HG03342 (cell line): ENCODE results near the gene UQCRFS1.

Experiments
- ATAC-seq: cut with Tn5 transposase; IDR thresholded peaks from one replicate; pipeline ENCODE4 v1.9.1; 2021; ENCODE audit warnings: mild to moderate bottlenecking, moderate library complexity; ENCODE audit not compliant: unreplicated experiment

Gene UQCRFS1

GRCh38 chr19:29170554-29170953 is 42.4 kb downstream of the UQCRFS1 start:
- no peak for ATAC-seq

DNA sequence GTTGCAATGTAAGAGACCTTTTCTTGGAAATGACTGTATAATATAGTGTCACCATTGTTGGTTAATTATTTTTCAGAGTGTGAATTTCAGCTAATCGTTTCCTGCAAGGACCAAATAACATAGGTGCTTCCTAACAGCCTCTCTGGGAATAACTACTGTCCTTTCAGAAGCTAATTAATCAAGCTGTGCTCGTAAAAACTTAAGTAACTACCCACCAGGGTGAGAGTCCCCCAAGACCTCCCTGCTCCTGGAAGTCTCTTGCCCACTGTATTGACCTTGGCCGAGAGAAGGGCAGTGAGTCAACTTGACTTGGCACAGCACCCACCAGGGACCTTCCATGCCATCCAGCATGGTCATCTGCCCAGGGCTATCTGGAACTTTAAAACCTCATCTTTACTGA is 50.3 kb downstream of the UQCRFS1 start:
- no peak for ATAC-seq

DNA sequence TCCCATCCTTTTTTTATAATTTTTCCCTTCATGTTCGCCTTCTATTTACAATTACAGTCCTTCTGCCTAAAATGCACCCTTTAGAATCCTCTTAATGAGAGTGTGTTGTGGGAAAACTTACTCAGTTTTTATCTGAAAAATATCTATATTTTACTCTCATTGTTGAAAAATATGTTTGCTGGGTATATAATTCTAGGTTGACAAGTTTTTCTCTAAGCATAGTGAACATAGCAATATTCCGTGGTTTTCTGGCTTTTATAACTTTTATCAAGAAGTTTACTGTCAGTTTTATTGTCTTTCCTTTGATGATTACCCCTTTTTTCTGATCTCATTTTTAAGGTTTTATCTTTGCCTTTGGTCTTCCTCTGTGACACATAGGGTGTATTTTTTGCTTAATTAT is 57.3 kb downstream of the UQCRFS1 start:
- no peak for ATAC-seq
